B cell (primary cell): ENCODE measurements around the gene HS3ST6. TPM values are rescaled to one million over a fixed set of nuclear protein-coding genes. Genes with fewer than 3 reads are reported as not detected.
"Not testable (repeated sequence)": the region's sequence is repeated elsewhere in the genome, so short reads cannot be mapped to it uniquely, and the experiment has no call there.

Experiments
- ATAC-seq: fragments of 200-7000 bp; cut with Tn5 transposase; one replicate; pipeline ENCODE4 v1.10.0; 2021; ENCODE audit warnings: low read depth, mild to moderate bottlenecking, moderate number of reproducible peaks, moderate library complexity
- CTCF ChIA-PET: fragments of 350-600 bp; sonication (Branson Sonifier 250); formaldehyde crosslinking; loops from one replicate; lab custom pipeline; 2021; ENCODE audit warnings: antibody characterized with exemption, inconsistent platforms; lab: Charles Lee
- POLR2A ChIA-PET: fragments of 350-600 bp; sonication (Branson Sonifier 250); formaldehyde crosslinking; loops from one replicate; lab custom pipeline; 2021; ENCODE audit warnings: antibody characterized with exemption; lab: Charles Lee
- DNase-seq: peaks from one replicate; pipeline ENCODE4 v3.0.0; 2013
- H2AFZ ChIP-seq: 2 replicates; pipeline ENCODE4 v1.6.1; 2012; ENCODE audit warnings: mild to moderate bottlenecking, low read depth, low read length; ENCODE audit not compliant: insufficient read depth, poor library complexity, severe bottlenecking
- H3K27ac ChIP-seq, 2 donors: 1 replicate in 1 of 2; 2 replicates in 1 of 2; pipeline ENCODE4 v1.5.1; 2012 to 2013; ENCODE audit warnings: low read length in 2 of 2, mild to moderate bottlenecking in 2 of 2, moderate library complexity in 1 of 2
- H3K27me3 ChIP-seq, 4 experiments: fragments of 200-600 bp in 1 of 4; sonication (generic) in 1 of 4; replicated peaks in 1 of 4; 1 replicate in 2 of 4; 2 replicates in 2 of 4; pipeline versions ENCODE4 v1.6.1 to v1.7.0; 2013 to 2016; ENCODE audit warnings: low read length in 3 of 4, mild to moderate bottlenecking in 2 of 4, mixed read lengths in 1 of 4, moderate library complexity in 1 of 4; ENCODE audit not compliant: insufficient read depth in 4 of 4, control insufficient read depth in 3 of 4; ENCODE audit errors: control extremely low read depth in 1 of 4
- H3K36me3 ChIP-seq, 2 experiments: replicated peaks in 1 of 2; 1 replicate in 1 of 2; 2 replicates in 1 of 2; pipeline versions ENCODE4 v1.6.1 to v1.7.1; 2013; ENCODE audit warnings: low read length in 1 of 2; ENCODE audit not compliant: insufficient read depth in 2 of 2, control insufficient read depth in 1 of 2; ENCODE audit errors: control extremely low read depth in 1 of 2, extremely low read depth in 1 of 2
- H3K4me1 ChIP-seq, 2 donors: fragments of 200-600 bp in 1 of 2; sonication (generic) in 1 of 2; 1 replicate in 1 of 2; 2 replicates in 1 of 2; pipeline versions ENCODE4 v1.5.1 to v1.6.1; 2013 to 2017; ENCODE audit warnings: low read length in 2 of 2; ENCODE audit not compliant: control insufficient read depth in 2 of 2, insufficient read depth in 2 of 2
- H3K4me2 ChIP-seq: replicated peaks from 2 replicates; pipeline ENCODE3; 2012; ENCODE audit warnings: mild to moderate bottlenecking, low read depth, low read length; ENCODE audit not compliant: poor library complexity, severe bottlenecking
- H3K4me3 ChIP-seq, 5 experiments: fragments of 200-600 bp in 1 of 5; sonication (generic) in 1 of 5; 1 replicate in 3 of 5; 2 replicates in 2 of 5; pipeline versions ENCODE4 v1.5.1 to v1.7.0; 2011 to 2016; ENCODE audit warnings: low read length in 4 of 5, mild to moderate bottlenecking in 4 of 5, low read depth in 2 of 5, control low read depth in 1 of 5, moderate library complexity in 1 of 5; ENCODE audit not compliant: insufficient read depth in 1 of 5; ENCODE audit errors: control extremely low read depth in 1 of 5, extremely low read depth in 1 of 5
- H3K79me2 ChIP-seq: fragments of 200-600 bp; sonication (generic); one replicate; pipeline ENCODE4 v1.6.0; 2016; ENCODE audit warnings: low read length; ENCODE audit not compliant: control insufficient read depth, insufficient read depth
- H3K9ac ChIP-seq: fragments of 200-600 bp; sonication (generic); 2 replicates; pipeline ENCODE4 v1.6.1; 2017; ENCODE audit warnings: mild to moderate bottlenecking, low read length, moderate library complexity
- H3K9me3 ChIP-seq, 3 donors: one replicate each; pipeline versions ENCODE4 v1.6.1 to v1.7.1; 2013; ENCODE audit warnings: low read length in 2 of 3; ENCODE audit not compliant: control insufficient read depth in 2 of 3, insufficient read depth in 1 of 3; ENCODE audit errors: control extremely low read depth in 1 of 3
- H4K20me1 ChIP-seq: 2 replicates; pipeline ENCODE4 v1.6.0; 2012; ENCODE audit warnings: mild to moderate bottlenecking, low read length; ENCODE audit not compliant: insufficient read depth, control insufficient read depth, poor library complexity, severe bottlenecking
- H3K27ac Mint-ChIP-seq: one replicate; pipeline ENCODE4 v1.8.0; 2021; ENCODE audit warnings: mixed read lengths
- H3K27me3 Mint-ChIP-seq: one replicate; pipeline ENCODE4 v1.8.0; 2021; ENCODE audit warnings: mixed read lengths
- H3K4me1 Mint-ChIP-seq: one replicate; pipeline ENCODE4 v1.8.0; 2021; ENCODE audit warnings: mixed read lengths
- H3K4me3 Mint-ChIP-seq: one replicate; pipeline ENCODE4 v1.8.0; 2021; ENCODE audit warnings: mixed read lengths
- H3K9me3 Mint-ChIP-seq: one replicate; pipeline ENCODE4 v1.8.0; 2022; ENCODE audit warnings: mixed read lengths; ENCODE audit not compliant: insufficient read depth
- EZH2 ChIP-seq: IDR thresholded peaks from 2 replicates; pipeline ENCODE4 v1.6.1; 2012; ENCODE audit warnings: borderline replicate concordance, low read depth, mild to moderate bottlenecking, moderate library complexity, low read length; ENCODE audit not compliant: insufficient read depth, poor library complexity, severe bottlenecking
- WGBS: methylation state at CpG from one replicate; pipeline ENCODE4 v1.1.5; 2013; ENCODE audit warnings: missing lambda C conversion rate; ENCODE audit not compliant: insufficient coverage; 5-methylcytosine and 5-hydroxymethylcytosine counted together
- intact Hi-C: fragments of 100-400 bp; cut with micrococcal nuclease; formaldehyde crosslinking; loops from one replicate; pipeline ENCODE4 v1.10.0; 2022
- polyA plus RNA-seq: library from polyadenylated mRNA; depleted of rRNA; stranded (reverse); fragments of >200 nt; gene quantifications from 2 replicates; pipeline ENCODE4 v1.2.3, GENCODE V29; 2012
- total RNA-seq, 2 donors: library from RNA; stranded (reverse); fragments of 120-200 nt in 1 of 2; gene quantifications; 1 replicate in 1 of 2; 2 replicates in 1 of 2; pipeline versions ENCODE4 v1.2.3 to v1.2.4, GENCODE V29; 2013 to 2022
- TF ChIP-seq, protein P1 (sequence below): fragments of 200-600 bp; IDR thresholded peaks from one replicate; pipeline ENCODE4 v1.8.0; 2022; ENCODE audit warnings: antibody characterized with exemption, mild to moderate bottlenecking

HS3ST6 gene
- total and polyA plus RNA-seq, 2 donors (not counting 1 experiment from before 2014, with no cell fraction given), result not detected

DNA sequence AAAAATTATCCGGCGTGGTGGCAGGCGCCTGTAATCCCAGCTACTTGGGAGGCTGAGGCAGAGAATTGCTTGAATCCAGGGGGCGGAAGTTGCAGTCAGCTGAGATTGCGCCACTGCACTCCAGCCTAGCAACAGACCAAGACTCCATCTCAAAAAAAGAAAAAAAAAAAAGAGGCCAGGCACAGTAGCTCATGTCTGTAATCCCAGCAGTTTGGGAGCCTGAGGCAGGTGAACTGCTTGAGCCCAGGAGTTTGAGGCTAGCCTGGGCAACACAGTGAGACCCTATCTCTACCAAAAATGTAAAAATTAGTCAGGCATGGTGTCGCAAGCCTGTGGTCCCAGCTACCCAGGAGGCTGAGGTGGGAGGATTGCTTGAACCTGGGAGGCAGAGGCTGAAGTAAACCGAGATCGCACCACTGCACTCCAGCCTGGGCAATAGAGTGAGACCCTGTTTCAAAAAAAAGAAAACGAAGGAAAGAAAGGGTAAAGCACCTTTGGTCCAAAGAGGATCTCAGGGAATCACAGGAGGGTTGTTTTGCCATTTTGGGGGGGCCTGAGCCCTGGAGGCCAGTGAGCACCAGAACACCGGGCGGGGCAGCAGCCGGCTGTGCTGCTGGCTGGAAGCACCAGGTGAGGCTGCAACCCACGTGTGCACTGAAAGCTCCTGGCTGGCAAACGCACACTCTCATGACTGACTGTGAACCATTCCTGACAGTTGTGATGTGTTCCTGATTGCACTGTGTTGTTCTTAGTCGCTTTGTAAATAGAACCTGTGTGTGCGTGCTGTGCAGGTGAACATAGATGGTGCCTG is 18.4 kb downstream of the HS3ST6 start:
- DNase-seq (no peak), ATAC-seq (no peak)
- Mint-ChIP-seq H3K27me3 (peaks cover 11% of the 10 kb centered on the region), H3K27ac (no peak overlapping the region), H3K4me3 (no peak overlapping the region), H3K9me3 (no peaks in the 10 kb centered on the region), H3K4me1 (no peaks in the 10 kb centered on the region)
- Histone ChIP-seq H3K27ac (no peak overlapping the region), H3K4me3 (no peak overlapping the region), H3K9me3 (no peaks in the 10 kb centered on the region), H3K36me3 (no peaks in the 10 kb centered on the region), H2AFZ (no peak overlapping the region), H3K4me1 (no peaks in the 10 kb centered on the region), H4K20me1 (no peaks in the 10 kb centered on the region), H3K9ac (no peak overlapping the region), H3K79me2 (no peaks in the 10 kb centered on the region), H3K4me2 (no peak overlapping the region), H3K27me3 (peaks cover 0 to 3% (median 1%) of the 10 kb centered on the region in 4 experiments)
- intact Hi-C loops, result no loop called here
- POLR2A ChIA-PET, result no interaction called here
- 90% methylated on average over 11 of the region's 16 CpGs for WGBS
- CTCF ChIA-PET, result no interaction called here
- TF ChIP-seq, protein P1, sequence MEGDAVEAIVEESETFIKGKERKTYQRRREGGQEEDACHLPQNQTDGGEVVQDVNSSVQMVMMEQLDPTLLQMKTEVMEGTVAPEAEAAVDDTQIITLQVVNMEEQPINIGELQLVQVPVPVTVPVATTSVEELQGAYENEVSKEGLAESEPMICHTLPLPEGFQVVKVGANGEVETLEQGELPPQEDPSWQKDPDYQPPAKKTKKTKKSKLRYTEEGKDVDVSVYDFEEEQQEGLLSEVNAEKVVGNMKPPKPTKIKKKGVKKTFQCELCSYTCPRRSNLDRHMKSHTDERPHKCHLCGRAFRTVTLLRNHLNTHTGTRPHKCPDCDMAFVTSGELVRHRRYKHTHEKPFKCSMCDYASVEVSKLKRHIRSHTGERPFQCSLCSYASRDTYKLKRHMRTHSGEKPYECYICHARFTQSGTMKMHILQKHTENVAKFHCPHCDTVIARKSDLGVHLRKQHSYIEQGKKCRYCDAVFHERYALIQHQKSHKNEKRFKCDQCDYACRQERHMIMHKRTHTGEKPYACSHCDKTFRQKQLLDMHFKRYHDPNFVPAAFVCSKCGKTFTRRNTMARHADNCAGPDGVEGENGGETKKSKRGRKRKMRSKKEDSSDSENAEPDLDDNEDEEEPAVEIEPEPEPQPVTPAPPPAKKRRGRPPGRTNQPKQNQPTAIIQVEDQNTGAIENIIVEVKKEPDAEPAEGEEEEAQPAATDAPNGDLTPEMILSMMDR, result no peak
- no peak for TF ChIP-seq EZH2

DNA sequence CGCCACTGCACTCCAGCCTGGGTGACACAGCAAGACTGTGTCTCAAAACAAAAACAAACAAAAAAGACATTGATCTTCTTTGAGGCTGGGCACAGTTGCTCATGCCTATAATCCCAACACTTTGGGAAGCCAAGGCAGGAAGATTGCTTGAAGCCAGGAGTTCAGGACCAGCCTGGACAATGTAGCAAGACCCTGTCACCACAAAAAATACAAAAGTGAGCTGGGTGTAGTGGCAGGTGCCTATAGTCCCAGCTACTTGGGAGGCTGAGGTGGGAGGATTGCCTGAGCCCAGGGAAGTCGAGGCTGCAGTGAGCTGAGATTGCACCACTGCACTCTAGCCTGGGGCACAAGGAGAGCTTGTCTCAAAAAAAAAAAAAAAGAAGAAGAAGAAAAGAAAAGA is 20.5 kb downstream of the HS3ST6 start:
- H3K4me1 Mint-ChIP-seq, H3K4me2 ChIP-seq, H3K27ac Mint-ChIP-seq, ATAC-seq, H3K79me2 ChIP-seq, CTCF ChIA-PET, H3K27me3 ChIP-seq, H3K9me3 Mint-ChIP-seq, H3K9me3 ChIP-seq, H3K36me3 ChIP-seq, DNase-seq, H3K27ac ChIP-seq, H3K4me3 ChIP-seq, H3K4me1 ChIP-seq, H3K9ac ChIP-seq, H4K20me1 ChIP-seq, H2AFZ ChIP-seq, H3K4me3 Mint-ChIP-seq, intact Hi-C loops: not testable (repeated sequence)
- POLR2A ChIA-PET, result interaction anchor here (0.7 kb wide), 1 partner anchor 191 kb away, joined by 3 read pairs; the partner anchor contains the start of gene MAPK8IP3
- peaks cover 10% of the 10 kb centered on the region for H3K27me3 Mint-ChIP-seq
- 79% methylated on average over 2 of the region's 2 CpGs for WGBS
